ENCODE data around the gene IQUB.
"Not testable (repeated sequence)": the region's sequence is repeated elsewhere in the genome, so short reads cannot be mapped to it uniquely, and the experiment has no call there.

IQUB gene

GRCh38 chr7:123533929-123534382 is 439 bp downstream of the IQUB start:
- TF ChIP-seq, protein P1, sequence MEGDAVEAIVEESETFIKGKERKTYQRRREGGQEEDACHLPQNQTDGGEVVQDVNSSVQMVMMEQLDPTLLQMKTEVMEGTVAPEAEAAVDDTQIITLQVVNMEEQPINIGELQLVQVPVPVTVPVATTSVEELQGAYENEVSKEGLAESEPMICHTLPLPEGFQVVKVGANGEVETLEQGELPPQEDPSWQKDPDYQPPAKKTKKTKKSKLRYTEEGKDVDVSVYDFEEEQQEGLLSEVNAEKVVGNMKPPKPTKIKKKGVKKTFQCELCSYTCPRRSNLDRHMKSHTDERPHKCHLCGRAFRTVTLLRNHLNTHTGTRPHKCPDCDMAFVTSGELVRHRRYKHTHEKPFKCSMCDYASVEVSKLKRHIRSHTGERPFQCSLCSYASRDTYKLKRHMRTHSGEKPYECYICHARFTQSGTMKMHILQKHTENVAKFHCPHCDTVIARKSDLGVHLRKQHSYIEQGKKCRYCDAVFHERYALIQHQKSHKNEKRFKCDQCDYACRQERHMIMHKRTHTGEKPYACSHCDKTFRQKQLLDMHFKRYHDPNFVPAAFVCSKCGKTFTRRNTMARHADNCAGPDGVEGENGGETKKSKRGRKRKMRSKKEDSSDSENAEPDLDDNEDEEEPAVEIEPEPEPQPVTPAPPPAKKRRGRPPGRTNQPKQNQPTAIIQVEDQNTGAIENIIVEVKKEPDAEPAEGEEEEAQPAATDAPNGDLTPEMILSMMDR (IDR thresholded peaks at IDR 0.05; ENCODE audit: low read depth, low read length, missing control alignments) = no peak
- DNase-seq (ENCODE audit: extremely low read depth, low read depth) = no peak
- H3K4me3 ChIP-seq (replicated peaks; ENCODE audit: low read depth, low read length) = peak overlapping the region; percentile 49

DNA sequence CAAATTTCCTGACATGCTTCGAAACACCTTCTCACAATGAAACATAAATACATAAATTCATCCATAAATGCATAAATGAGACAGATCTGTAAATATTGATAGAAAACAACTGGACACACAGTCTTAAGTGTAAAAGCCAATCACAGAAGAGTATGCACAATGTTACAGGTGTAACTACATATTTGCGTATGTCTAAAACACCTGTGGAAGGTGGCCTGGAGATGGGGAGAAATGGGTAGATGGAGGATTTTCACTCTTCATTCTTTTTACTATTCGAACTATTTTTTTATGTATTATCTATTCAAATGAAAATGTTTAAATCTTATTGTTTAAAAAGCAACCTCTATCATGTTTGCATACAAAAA is 860 bp downstream of the IQUB start:
- no peak for DNase-seq (ENCODE audit: extremely low read depth, low read depth)
- H3K4me3 ChIP-seq (replicated peaks; ENCODE audit: low read depth, low read length) = no peak overlapping the region
- TF ChIP-seq, protein P1 (IDR thresholded peaks at IDR 0.05; ENCODE audit: low read depth, low read length, missing control alignments) = no peak

DNA sequence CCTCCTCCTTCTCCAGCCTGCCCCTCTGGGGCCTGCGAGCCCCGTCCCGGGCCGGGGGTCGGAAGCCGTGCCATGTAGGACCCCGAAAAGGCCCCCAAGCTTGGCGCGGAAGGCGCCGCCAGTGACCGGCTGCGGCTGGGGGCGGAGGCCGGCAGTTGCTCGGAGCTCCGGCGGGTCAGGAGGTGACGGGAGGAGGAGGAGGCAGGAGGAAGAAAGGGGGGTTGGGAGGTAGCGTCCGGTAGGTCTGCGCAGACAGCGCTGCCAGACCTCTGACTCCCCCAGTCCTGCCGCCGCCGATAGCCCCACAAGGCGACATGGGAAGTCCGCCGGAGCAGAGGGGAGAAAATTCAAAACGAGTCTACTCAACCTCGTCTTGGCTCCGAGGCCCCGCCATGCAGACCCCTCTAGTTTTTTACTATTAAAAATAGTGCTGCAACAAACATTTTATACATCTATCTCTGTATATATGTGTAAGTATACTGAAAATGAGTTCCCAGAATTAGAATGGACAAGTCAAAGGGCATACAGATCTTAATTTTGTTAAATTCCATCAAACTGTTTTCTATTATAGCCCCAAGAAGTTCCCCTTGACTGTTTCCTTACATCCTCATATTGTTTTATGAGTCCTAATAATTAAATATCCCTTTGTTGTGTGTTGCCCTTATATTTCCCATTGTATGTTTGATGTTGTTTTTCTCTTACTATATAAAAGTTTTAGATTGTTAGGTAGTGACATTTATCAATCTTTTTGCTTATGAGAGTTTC is 1.4 kb downstream of the IQUB start:
- H3K4me3 ChIP-seq (replicated peaks; ENCODE audit: low read depth, low read length) = peak overlapping the region; percentile 22; the same call in 1 of the 2 replicates
- not testable (repeated sequence) for DNase-seq (ENCODE audit: extremely low read depth, low read depth)

DNA sequence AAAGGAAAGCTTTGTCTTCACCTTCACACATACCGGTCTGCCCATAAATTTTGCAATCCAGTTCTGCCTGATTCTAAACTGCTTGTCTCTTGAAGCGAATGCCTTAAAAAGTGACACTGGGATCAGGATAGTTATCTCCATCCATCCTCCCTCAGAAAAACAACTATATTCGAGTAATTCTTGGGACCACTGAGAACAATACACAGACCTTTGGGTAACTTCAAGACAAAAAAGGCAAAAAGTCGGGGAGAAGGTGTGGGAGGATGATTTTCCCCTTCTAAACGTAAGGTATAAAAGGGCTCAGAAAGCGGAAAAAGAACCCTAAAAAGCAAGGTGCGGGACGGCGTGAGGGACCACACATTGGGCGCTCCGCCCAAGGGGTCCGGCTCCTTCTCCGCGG is 2.1 kb downstream of the IQUB start:
- not testable (repeated sequence) for DNase-seq (ENCODE audit: extremely low read depth, low read depth); H3K4me3 ChIP-seq (replicated peaks; ENCODE audit: low read depth, low read length)

- H3K4me3 ChIP-seq (replicated peaks; ENCODE audit: low read depth, low read length); DNase-seq (ENCODE audit: extremely low read depth, low read depth): not testable (repeated sequence)
Measured at GRCh38 chr7:123530035-123530591, 4.3 kb downstream of the IQUB start.

DNA sequence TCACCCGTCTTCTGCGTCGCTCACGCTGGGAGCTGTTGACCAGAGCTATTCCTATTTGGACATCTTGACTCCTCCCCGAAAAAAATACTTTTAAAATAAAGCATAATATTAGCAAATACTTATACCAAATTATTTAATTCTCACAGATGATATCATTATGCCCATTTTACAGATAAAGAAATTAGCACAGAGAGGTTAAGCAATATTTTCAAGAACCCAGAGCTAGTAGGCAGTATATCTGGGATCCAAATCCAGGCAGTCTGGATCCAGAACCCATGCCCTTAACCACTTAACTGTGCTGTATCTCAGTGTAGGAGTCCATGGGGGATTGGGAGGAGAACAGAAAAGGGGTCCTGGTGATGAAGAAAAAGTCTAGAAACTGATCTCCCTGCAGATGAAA is 6.1 kb downstream of the IQUB start:
- no peak overlapping the region for H3K4me3 ChIP-seq (replicated peaks; ENCODE audit: low read depth, low read length)
- DNase-seq (ENCODE audit: extremely low read depth, low read depth) = no peak
- TF ChIP-seq, protein P1 (IDR thresholded peaks at IDR 0.05; ENCODE audit: low read depth, low read length, missing control alignments) = no peak

- not testable (repeated sequence) for H3K4me3 ChIP-seq (replicated peaks; ENCODE audit: low read depth, low read length); DNase-seq (ENCODE audit: extremely low read depth, low read depth)
Measured at GRCh38 chr7:123527712-123528225, 6.6 kb downstream of the IQUB start.

- not testable (repeated sequence) for DNase-seq (ENCODE audit: extremely low read depth, low read depth); H3K4me3 ChIP-seq (replicated peaks; ENCODE audit: low read depth, low read length)
Measured at GRCh38 chr7:123526533-123526932, 7.9 kb downstream of the IQUB start.

DNA sequence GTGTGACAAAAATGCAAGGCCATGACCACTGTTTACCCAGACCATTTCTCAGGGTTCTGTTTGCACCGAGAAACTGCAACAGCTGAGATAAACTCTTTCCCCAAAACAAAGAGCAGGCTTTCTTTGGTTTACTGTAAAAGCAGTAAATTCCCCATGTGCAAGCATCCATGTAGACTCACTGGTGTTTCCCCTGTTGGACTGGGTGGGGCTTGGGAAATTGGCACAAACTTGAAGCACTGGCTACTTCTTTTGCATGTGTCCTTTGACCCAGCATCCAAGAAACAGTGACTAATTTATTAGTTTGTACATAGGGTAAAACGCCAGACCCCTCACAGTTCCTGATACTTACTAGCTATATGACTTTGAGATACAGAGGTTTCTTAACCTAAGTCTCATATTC is 12.3 kb downstream of the IQUB start:
- DNase-seq (ENCODE audit: extremely low read depth, low read depth) = no peak
- TF ChIP-seq, protein P1 (IDR thresholded peaks at IDR 0.05; ENCODE audit: low read depth, low read length, missing control alignments) = no peak
- H3K4me3 ChIP-seq (replicated peaks; ENCODE audit: low read depth, low read length) = no peak overlapping the region

All from HFF-Myc (cell line).